ENCODE results near the gene CHST11. TPM values are rescaled to one million over a fixed set of nuclear protein-coding genes. Genes with fewer than 3 reads are reported as not detected.

CHST11 gene
- total and polyA plus RNA-seq, 2 of the 4 experiments (the other 2 are of a cell fraction), result 1.4 to 2.7 TPM

GRCh38 chr12:104576187-104576778, 119.5 kb downstream of the CHST11 start:
- Histone ChIP-seq H3K9ac (ENCODE audit: low read depth, low read length) (no peak overlapping the region), H2AFZ (replicated peaks; ENCODE audit: low read length, poor library complexity) (no peak overlapping the region), H3K14ac (replicated peaks; ENCODE audit: low read depth, low read length) (no peak overlapping the region; the same call in 1 of the 2 replicates), H4K5ac (ENCODE audit: low read depth, low read length) (no peak overlapping the region), H3K27ac (ENCODE audit: insufficient read depth, low read length) (no peak overlapping the region), H3K4ac (ENCODE audit: low read depth, low read length) (no peak overlapping the region), H2BK5ac (ENCODE audit: low read depth, low read length, poor library complexity, severe bottlenecking) (no peak overlapping the region), H2BK20ac (ENCODE audit: low read depth, low read length) (no peak overlapping the region), H3K18ac (ENCODE audit: low read depth, low read length) (no peak overlapping the region), H2AK9ac (replicated peaks; ENCODE audit: low read depth, low read length, poor library complexity) (no peak overlapping the region), H3K79me1 (ENCODE audit: low read depth in 1 of 2, low read length in 2 of 2) (no peaks in the 10 kb centered on the region), H2AK5ac (ENCODE audit: low read depth, low read length) (no peak overlapping the region), H3K27me3 (ENCODE audit: control insufficient read depth, insufficient read depth, low read length) (no peaks in the 10 kb centered on the region), H3K4me3 (ENCODE audit: insufficient read depth, low read depth, low read length) (no peak overlapping the region), H3K36me3 (ENCODE audit: control insufficient read depth, insufficient read depth, low read length) (no peaks in the 10 kb centered on the region), H4K20me1 (ENCODE audit: insufficient read depth, low read length) (no peaks in the 10 kb centered on the region), H3K9me1 (ENCODE audit: insufficient read depth, low read length) (peaks cover 13% of the 10 kb centered on the region), H3K4me1 (ENCODE audit: control insufficient read depth, insufficient read depth, low read length) (peaks cover 8% of the 10 kb centered on the region; the same call in 1 of the 2 replicates), H4K91ac (ENCODE audit: insufficient read depth, low read depth, low read length) (no peak overlapping the region), H4K8ac (ENCODE audit: low read depth in 2 of 2, low read length in 2 of 2) (no peak overlapping the region), H3K9me3 (ENCODE audit: control insufficient read depth, insufficient read depth, low read length) (no peaks in the 10 kb centered on the region), H3K56ac (ENCODE audit: extremely low read depth, insufficient read depth, low read length) (no peak overlapping the region), H3K23ac (ENCODE audit: low read depth, low read length) (no peak overlapping the region), H2BK15ac (ENCODE audit: low read depth, low read length) (no peak overlapping the region), H3K4me2 (ENCODE audit: low read depth, low read length) (no peak overlapping the region), H2BK120ac (ENCODE audit: low read depth, low read length) (no peak overlapping the region)
- no TSS peak for BruUV-seq (replicated peaks)
- POLR2A ChIA-PET (ENCODE audit: unreplicated experiment), result no interaction called here
- dilution Hi-C loops (cut with HindIII; ENCODE audit: low sequenced_read_pairs, unreplicated experiment), result no loop called here
- in situ Hi-C loops (cut with MboI; ENCODE audit: low sequenced_read_pairs), result no loop called here
- intact Hi-C loops (cut with micrococcal nuclease), result no loop called here
- no peak for TF ChIP-seq FOS (IDR thresholded peaks at IDR 0.05; ENCODE audit: low read depth, low read length)
- no peak for TF ChIP-seq RCOR1 (IDR thresholded peaks at IDR 0.05; ENCODE audit: insufficient replicate concordance, low read length)
- no peak for TF ChIP-seq MAZ (IDR thresholded peaks at IDR 0.05; ENCODE audit: borderline replicate concordance, low read depth, low read length)
- no peak for TF ChIP-seq ELK1 (IDR thresholded peaks at IDR 0.05; ENCODE audit: borderline replicate concordance, low read depth, low read length)
- TF ChIP-seq CEBPB (IDR thresholded peaks at IDR 0.05; ENCODE audit: low read depth, low read length), result no peak
- CTCF ChIA-PET, result no interaction called here
- DNase-seq (no peak), ATAC-seq (ENCODE audit: low read depth) (no peak)
- 81% methylated on average over 4 of the region's 6 CpGs; no CpG with 5 or more reads in 1 of the 2 experiments for WGBS, 2 experiments (ENCODE audit: extremely low coverage in 2 of 2, insufficient read length in 1 of 2)
